DND-41 (cell line): ENCODE results near the gene HIP1.

Experiments
- EZH2 ChIP-seq: IDR thresholded peaks from 3 replicates; pipeline ENCODE4 v1.6.1; 2012; ENCODE audit warnings: borderline replicate concordance, low read depth, mild to moderate bottlenecking, moderate library complexity, low read length, inconsistent platforms; ENCODE audit not compliant: severe bottlenecking
- TF ChIP-seq, protein P1 (sequence below): IDR thresholded peaks from 2 replicates; pipeline ENCODE4 v1.5.1; 2012; ENCODE audit warnings: borderline replicate concordance, low read length, moderate library complexity, mild to moderate bottlenecking; ENCODE audit not compliant: poor library complexity, severe bottlenecking; ENCODE audit errors: extremely low read depth

DNA sequence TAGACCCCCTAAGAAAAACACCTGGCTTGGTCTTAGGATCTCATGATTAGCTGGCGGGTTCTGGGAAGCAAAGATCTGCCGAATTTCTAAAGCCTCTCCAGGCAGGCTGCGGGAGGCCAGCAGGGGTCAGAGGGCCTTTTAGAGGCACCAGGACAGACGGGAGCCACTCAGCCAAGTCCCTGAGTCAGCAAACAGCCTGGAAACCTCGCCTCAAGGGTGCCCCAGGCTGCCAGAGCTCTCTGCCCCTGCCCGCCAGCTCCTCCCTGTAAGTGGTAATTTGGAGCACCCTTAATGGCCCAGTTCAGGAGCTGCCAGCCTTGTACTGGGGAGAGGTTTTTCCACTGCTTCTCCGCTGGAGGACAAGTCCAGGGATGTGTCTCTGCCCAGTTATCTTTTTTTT, 88.7 kb downstream of the HIP1 start:
- TF ChIP-seq, protein P1, sequence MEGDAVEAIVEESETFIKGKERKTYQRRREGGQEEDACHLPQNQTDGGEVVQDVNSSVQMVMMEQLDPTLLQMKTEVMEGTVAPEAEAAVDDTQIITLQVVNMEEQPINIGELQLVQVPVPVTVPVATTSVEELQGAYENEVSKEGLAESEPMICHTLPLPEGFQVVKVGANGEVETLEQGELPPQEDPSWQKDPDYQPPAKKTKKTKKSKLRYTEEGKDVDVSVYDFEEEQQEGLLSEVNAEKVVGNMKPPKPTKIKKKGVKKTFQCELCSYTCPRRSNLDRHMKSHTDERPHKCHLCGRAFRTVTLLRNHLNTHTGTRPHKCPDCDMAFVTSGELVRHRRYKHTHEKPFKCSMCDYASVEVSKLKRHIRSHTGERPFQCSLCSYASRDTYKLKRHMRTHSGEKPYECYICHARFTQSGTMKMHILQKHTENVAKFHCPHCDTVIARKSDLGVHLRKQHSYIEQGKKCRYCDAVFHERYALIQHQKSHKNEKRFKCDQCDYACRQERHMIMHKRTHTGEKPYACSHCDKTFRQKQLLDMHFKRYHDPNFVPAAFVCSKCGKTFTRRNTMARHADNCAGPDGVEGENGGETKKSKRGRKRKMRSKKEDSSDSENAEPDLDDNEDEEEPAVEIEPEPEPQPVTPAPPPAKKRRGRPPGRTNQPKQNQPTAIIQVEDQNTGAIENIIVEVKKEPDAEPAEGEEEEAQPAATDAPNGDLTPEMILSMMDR = no peak
- no peak for TF ChIP-seq EZH2
